Measurements from ENCODE around the gene NLGN2.

NLGN2 gene

GRCh38 chr17:7437950-7438614 lies 30.4 kb downstream of the NLGN2 start:
- H3K9me3 ChIP-seq (ENCODE audit: control insufficient read depth, low read length) = no peaks in the 10 kb centered on the region
- peak overlapping the region; percentile 40 to 59 for H3K18ac ChIP-seq (ENCODE audit: low read depth in 1 of 2, low read length in 2 of 2)
- H4K8ac ChIP-seq (ENCODE audit: low read length) = no peak overlapping the region
- peak overlapping the region; percentile 47 to 51 for H3K4me3 ChIP-seq (ENCODE audit: insufficient read depth in 1 of 2, low read depth in 1 of 2, low read length in 2 of 2)
- H3K36me3 ChIP-seq (ENCODE audit: control insufficient read depth in 1 of 2, insufficient read depth in 2 of 2, low read depth in 1 of 2, low read length in 2 of 2) = no peaks in the 10 kb centered on the region
- peak overlapping the region; percentile 20 for H3K9ac ChIP-seq (ENCODE audit: low read length)
- H2BK5ac ChIP-seq (ENCODE audit: low read depth, low read length, poor library complexity, severe bottlenecking) = no peak overlapping the region
- H3K4me1 ChIP-seq (ENCODE audit: control insufficient read depth, insufficient read depth, low read depth, low read length) = peaks cover 46% of the 10 kb centered on the region
- H3K14ac ChIP-seq (ENCODE audit: low read length in 2 of 2) = no peak overlapping the region
- peaks cover 10% of the 10 kb centered on the region for H3K79me1 ChIP-seq (replicated peaks; ENCODE audit: low read length, poor library complexity, severe bottlenecking)
- no peak overlapping the region for H3K27ac ChIP-seq (ENCODE audit: low read length, poor library complexity, severe bottlenecking)
- H2BK12ac ChIP-seq (ENCODE audit: low read length in 2 of 2) = peak overlapping the region in 1 of 2 experiments; percentile 43
- DNase-seq = peak; percentile 44
- H3K27me3 ChIP-seq (ENCODE audit: control insufficient read depth in 1 of 2, insufficient read depth in 1 of 2, low read length in 2 of 2) = peaks cover 33 to 47% of the 10 kb centered on the region in 2 experiments
- peak overlapping the region; percentile 75 for H3K4me2 ChIP-seq (ENCODE audit: low read length, poor library complexity, severe bottlenecking)
- no peak overlapping the region for H2BK120ac ChIP-seq (ENCODE audit: low read depth, low read length)
- no peak overlapping the region for H2AK5ac ChIP-seq (ENCODE audit: low read length, severe bottlenecking)
- WGBS = 6% methylated on average over 48 of the region's 48 CpGs
- H3K4ac ChIP-seq (ENCODE audit: low read depth in 1 of 2, low read length in 2 of 2) = no peak overlapping the region
- peak overlapping the region; percentile 75 for H2BK15ac ChIP-seq (ENCODE audit: low read depth, poor library complexity, severe bottlenecking)
- no peak overlapping the region for H4K91ac ChIP-seq (ENCODE audit: low read length)
- H3K23ac ChIP-seq (ENCODE audit: low read length in 2 of 2) = no peak overlapping the region
- H2AFZ ChIP-seq (ENCODE audit: low read depth, low read length) = peak overlapping the region; percentile 29

DNA sequence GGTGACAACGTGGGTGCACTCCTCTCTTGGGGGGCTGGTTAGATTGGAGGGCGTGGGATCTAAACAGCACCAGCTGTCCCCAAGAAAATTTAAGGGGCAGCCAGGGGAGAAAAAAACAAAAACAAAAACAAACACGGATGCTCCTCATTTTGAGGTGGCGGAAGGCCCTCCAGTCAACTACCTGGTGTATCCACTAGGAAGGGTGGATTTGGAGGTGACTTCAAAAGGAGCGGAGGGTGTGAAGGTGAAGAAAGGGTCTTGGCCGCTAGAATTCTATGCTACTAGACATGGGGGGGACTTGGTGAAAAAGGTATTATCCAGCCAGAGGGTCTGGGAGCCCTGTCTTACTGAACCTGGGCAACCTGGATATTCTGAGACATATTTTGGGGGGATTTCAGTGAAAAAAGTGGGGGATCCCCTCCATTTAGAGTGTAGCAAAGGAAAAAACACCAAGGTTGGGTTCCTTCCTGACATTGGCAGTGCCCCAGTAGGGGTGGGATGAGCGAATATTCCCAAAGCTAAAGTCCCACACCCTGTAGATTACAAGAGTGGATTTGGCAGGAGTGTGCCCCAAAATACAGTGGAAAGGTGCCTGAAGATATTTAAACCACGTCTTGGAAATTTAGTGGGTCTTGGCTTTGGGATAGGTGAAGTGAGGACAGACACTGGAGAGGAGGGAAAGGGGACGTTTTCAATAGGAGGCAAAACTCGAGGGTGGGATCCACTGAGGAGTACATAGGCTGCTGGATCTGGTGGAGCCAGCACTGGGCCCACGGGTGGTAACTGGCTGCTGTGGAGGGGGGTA lies 31.2 kb downstream of the NLGN2 start:
- peak overlapping the region in 1 of 2 experiments; percentile 42 for H3K4me3 ChIP-seq (ENCODE audit: insufficient read depth in 1 of 2, low read depth in 1 of 2, low read length in 2 of 2)
- no peak overlapping the region for H2BK120ac ChIP-seq (ENCODE audit: low read depth, low read length)
- H3K14ac ChIP-seq (ENCODE audit: low read length in 2 of 2) = no peak overlapping the region
- no peak overlapping the region for H2BK5ac ChIP-seq (ENCODE audit: low read depth, low read length, poor library complexity, severe bottlenecking)
- peaks cover 10% of the 10 kb centered on the region for H3K79me1 ChIP-seq (replicated peaks; ENCODE audit: low read length, poor library complexity, severe bottlenecking)
- no peaks in the 10 kb centered on the region for H3K36me3 ChIP-seq (ENCODE audit: control insufficient read depth in 1 of 2, insufficient read depth in 2 of 2, low read depth in 1 of 2, low read length in 2 of 2)
- H4K8ac ChIP-seq (ENCODE audit: low read length) = no peak overlapping the region
- no peak overlapping the region for H2AFZ ChIP-seq (ENCODE audit: low read depth, low read length)
- peak overlapping the region; percentile 75 for H3K4me2 ChIP-seq (ENCODE audit: low read length, poor library complexity, severe bottlenecking)
- H3K27me3 ChIP-seq (ENCODE audit: control insufficient read depth in 1 of 2, insufficient read depth in 1 of 2, low read length in 2 of 2) = peaks cover 33 to 47% of the 10 kb centered on the region in 2 experiments
- no peaks in the 10 kb centered on the region for H3K9me3 ChIP-seq (ENCODE audit: control insufficient read depth, low read length)
- H3K4me1 ChIP-seq (ENCODE audit: control insufficient read depth, insufficient read depth, low read depth, low read length) = peaks cover 46% of the 10 kb centered on the region
- H2BK12ac ChIP-seq (ENCODE audit: low read length in 2 of 2) = no peak overlapping the region
- no peak overlapping the region for H4K91ac ChIP-seq (ENCODE audit: low read length)
- H2BK15ac ChIP-seq (ENCODE audit: low read depth, poor library complexity, severe bottlenecking) = no peak overlapping the region
- no peak for DNase-seq
- H3K27ac ChIP-seq (ENCODE audit: low read length, poor library complexity, severe bottlenecking) = no peak overlapping the region
- peak overlapping the region in 1 of 2 experiments; percentile 25 for H3K23ac ChIP-seq (ENCODE audit: low read length in 2 of 2)
- no peak overlapping the region for H3K4ac ChIP-seq (ENCODE audit: low read depth in 1 of 2, low read length in 2 of 2)
- H3K9ac ChIP-seq (ENCODE audit: low read length) = no peak overlapping the region
- no peak overlapping the region for H3K18ac ChIP-seq (ENCODE audit: low read depth in 1 of 2, low read length in 2 of 2)
- WGBS = 30% methylated on average over 10 of the region's 11 CpGs
- no peak overlapping the region for H2AK5ac ChIP-seq (ENCODE audit: low read length, severe bottlenecking)

- peaks cover 48% of the 10 kb centered on the region for H3K4me1 ChIP-seq (ENCODE audit: control insufficient read depth, insufficient read depth, low read depth, low read length)
- no peak within 1 kb of the TSS for H2AK5ac ChIP-seq (ENCODE audit: low read length, severe bottlenecking)
- peak within 1 kb of the TSS in 1 of 2 experiments; percentile 45 for H2BK12ac ChIP-seq (ENCODE audit: low read length in 2 of 2)
- H3K27me3 ChIP-seq (ENCODE audit: control insufficient read depth in 1 of 2, insufficient read depth in 1 of 2, low read length in 2 of 2) = peaks cover 33 to 49% of the 10 kb centered on the region in 2 experiments
- H3K4ac ChIP-seq (ENCODE audit: low read depth in 1 of 2, low read length in 2 of 2) = peak within 1 kb of the TSS in 1 of 2 experiments; percentile 41
- peak within 1 kb of the TSS; percentile 57 to 75 for H3K4me3 ChIP-seq (ENCODE audit: insufficient read depth in 1 of 2, low read depth in 1 of 2, low read length in 2 of 2)
- peak within 1 kb of the TSS in 1 of 2 experiments; percentile 66 for H3K14ac ChIP-seq (ENCODE audit: low read length in 2 of 2)
- H4K91ac ChIP-seq (ENCODE audit: low read length) = no peak within 1 kb of the TSS
- DNase-seq = no peak
- H2AFZ ChIP-seq (ENCODE audit: low read depth, low read length) = peak within 1 kb of the TSS; percentile 36
- 4% methylated on average over 46 of the region's 50 CpGs for WGBS
- H3K9me3 ChIP-seq (ENCODE audit: control insufficient read depth, low read length) = no peaks in the 10 kb centered on the region
- H2BK120ac ChIP-seq (ENCODE audit: low read depth, low read length) = peak within 1 kb of the TSS; percentile 4
- peak within 1 kb of the TSS; percentile 91 for H3K4me2 ChIP-seq (ENCODE audit: low read length, poor library complexity, severe bottlenecking)
- H3K23ac ChIP-seq (ENCODE audit: low read length in 2 of 2) = peak within 1 kb of the TSS in 1 of 2 experiments; percentile 25
- H3K36me3 ChIP-seq (ENCODE audit: control insufficient read depth in 1 of 2, insufficient read depth in 2 of 2, low read depth in 1 of 2, low read length in 2 of 2) = no peaks in the 10 kb centered on the region
- peak within 1 kb of the TSS in 1 of 2 experiments; percentile 71 for H3K18ac ChIP-seq (ENCODE audit: low read depth in 1 of 2, low read length in 2 of 2)
- H3K27ac ChIP-seq (ENCODE audit: low read length, poor library complexity, severe bottlenecking) = no peak within 1 kb of the TSS
- peak within 1 kb of the TSS; percentile 48 for H3K9ac ChIP-seq (ENCODE audit: low read length)
- peaks cover 10% of the 10 kb centered on the region for H3K79me1 ChIP-seq (replicated peaks; ENCODE audit: low read length, poor library complexity, severe bottlenecking)
- peak within 1 kb of the TSS; percentile 68 for H2BK15ac ChIP-seq (ENCODE audit: low read depth, poor library complexity, severe bottlenecking)
- peak within 1 kb of the TSS; percentile 73 for H4K8ac ChIP-seq (ENCODE audit: low read length)
- H2BK5ac ChIP-seq (ENCODE audit: low read depth, low read length, poor library complexity, severe bottlenecking) = no peak within 1 kb of the TSS
These were observed 31.9 kb downstream of the NLGN2 start, which contains the start of gene FGF11 for GRCh38 chr17:7439462-7440112. TSS of gene FGF11 (plus strand) at chr17:7439512. CDS start at chr17:7439621, 109 bp downstream.
